ENCODE results near the gene REM2. TPM values are rescaled to one million over a fixed set of nuclear protein-coding genes. Genes with fewer than 3 reads are reported as not detected.

Gene REM2
- total and polyA plus RNA-seq, 4 donors = 0.08 to 0.14 (median 0.11) TPM; not detected in 1

- TF ChIP-seq REST (IDR thresholded peaks at IDR 0.05) (no peak), HNF4A (conservative IDR thresholded peaks at IDR 0.05) (no peak), JUND (IDR thresholded peaks at IDR 0.05) (no peak), FOXA2 (IDR thresholded peaks at IDR 0.05) (no peak), MAX (IDR thresholded peaks at IDR 0.05) (no peak), RXRA (IDR thresholded peaks at IDR 0.05) (no peak), CTCF (IDR thresholded peaks at IDR 0.05; ENCODE audit: low read depth, low read length, missing input control) (no peak)
These were observed 44.4 kb upstream of the REM2 start (continued) for GRCh38 chr14:22838631-22839041.

GRCh38 chr14:22839159-22839779, 43.8 kb upstream of the REM2 start:
- Histone ChIP-seq H3K4me3 (ENCODE audit: low read depth in 1 of 3, low read length in 3 of 3) (no peak overlapping the region), H3K27ac (ENCODE audit: low read depth in 1 of 2, low read length in 2 of 2) (no peak overlapping the region), H3K9ac (ENCODE audit: low read depth in 1 of 2, low read length in 2 of 2) (no peak overlapping the region), H3K36me3 (ENCODE audit: control insufficient read depth in 4 of 4, insufficient read depth in 3 of 4, low read depth in 1 of 4, low read length in 3 of 4) (peaks cover 0 to 2% (median 1%) of the 10 kb centered on the region in 4 donors), H3K27me3 (ENCODE audit: control insufficient read depth in 4 of 4, insufficient read depth in 4 of 4, low read length in 3 of 4) (no peaks in the 10 kb centered on the region), H3K4me1 (ENCODE audit: control insufficient read depth in 4 of 4, insufficient read depth in 4 of 4, low read length in 3 of 4) (peaks cover 0 to 18% (median 3%) of the 10 kb centered on the region in 4 donors), H3K9me3 (ENCODE audit: control insufficient read depth in 4 of 4, low read length in 3 of 4) (no peaks in the 10 kb centered on the region)
- 76% methylated on average over 6 of the region's 6 CpGs for WGBS
- no peak for DNase-seq (ENCODE audit: low spot score)
- TF ChIP-seq HNF4G (IDR thresholded peaks at IDR 0.05) (no peak), GABPA (IDR thresholded peaks at IDR 0.05 in 1 of 2, conservative IDR thresholded peaks at IDR 0.05 in 1 of 2) (no peak)

- Histone ChIP-seq H3K4me3 (ENCODE audit: low read depth in 1 of 3, low read length in 3 of 3) (no peak overlapping the region), H3K9me3 (ENCODE audit: control insufficient read depth in 4 of 4, low read length in 3 of 4) (no peaks in the 10 kb centered on the region), H3K36me3 (ENCODE audit: control insufficient read depth in 4 of 4, insufficient read depth in 3 of 4, low read depth in 1 of 4, low read length in 3 of 4) (peaks cover 2 to 12% (median 4%) of the 10 kb centered on the region in 4 donors), H3K4me1 (ENCODE audit: control insufficient read depth in 4 of 4, insufficient read depth in 4 of 4, low read length in 3 of 4) (peaks cover 0 to 14% (median 1%) of the 10 kb centered on the region in 4 donors), H3K27me3 (ENCODE audit: control insufficient read depth in 4 of 4, insufficient read depth in 4 of 4, low read length in 3 of 4) (no peaks in the 10 kb centered on the region), H3K27ac (ENCODE audit: low read depth in 1 of 2, low read length in 2 of 2) (no peak overlapping the region), H3K9ac (ENCODE audit: low read depth in 1 of 2, low read length in 2 of 2) (no peak overlapping the region)
- no peak for DNase-seq (ENCODE audit: low spot score)
- 94% methylated on average over 9 of the region's 9 CpGs for WGBS
- no peak for TF ChIP-seq HNF4A (conservative IDR thresholded peaks at IDR 0.05)
- no peak for TF ChIP-seq SP1 (IDR thresholded peaks at IDR 0.05)
- TF ChIP-seq RAD21 (IDR thresholded peaks at IDR 0.05) = no peak
- TF ChIP-seq JUND (IDR thresholded peaks at IDR 0.05) = no peak
- TF ChIP-seq FOXA2 (IDR thresholded peaks at IDR 0.05) = no peak
- TF ChIP-seq CTCF (IDR thresholded peaks at IDR 0.05; ENCODE audit: low read depth, low read length, missing input control) = no peak
- no peak for TF ChIP-seq REST (IDR thresholded peaks at IDR 0.05)
- no peak for TF ChIP-seq MAX (IDR thresholded peaks at IDR 0.05)
- TF ChIP-seq GABPA (IDR thresholded peaks at IDR 0.05 in 1 of 2, conservative IDR thresholded peaks at IDR 0.05 in 1 of 2) = no peak
- TF ChIP-seq ZBTB33 (IDR thresholded peaks at IDR 0.05) = no peak
- TF ChIP-seq TAF1 (conservative IDR thresholded peaks at IDR 0.05) = no peak
- TF ChIP-seq FOXA1 (IDR thresholded peaks at IDR 0.05) = no peak
These were observed 41.7 kb upstream of the REM2 start for GRCh38 chr14:22841311-22841710.

Measured in liver (tissue), 9 donors.